Epithelial cell of esophagus (primary cell): ENCODE results near the gene PGAP1.

Source experiments
- DNase-seq: peaks from one replicate; pipeline ENCODE4 v3.0.0; 2010; ENCODE audit warnings: low read depth
- H3K4me3 ChIP-seq: 2 replicates; pipeline ENCODE4 v1.5.1; 2011; ENCODE audit warnings: mild to moderate bottlenecking, low read length, control low read depth
- TF ChIP-seq, protein P1 (sequence below): IDR thresholded peaks from 2 replicates; pipeline ENCODE4 v1.5.1; 2011; ENCODE audit warnings: low read depth, mild to moderate bottlenecking, low read length, control low read depth, inconsistent platforms; ENCODE audit not compliant: insufficient read depth; ENCODE audit errors: missing control alignments

Gene PGAP1

DNA sequence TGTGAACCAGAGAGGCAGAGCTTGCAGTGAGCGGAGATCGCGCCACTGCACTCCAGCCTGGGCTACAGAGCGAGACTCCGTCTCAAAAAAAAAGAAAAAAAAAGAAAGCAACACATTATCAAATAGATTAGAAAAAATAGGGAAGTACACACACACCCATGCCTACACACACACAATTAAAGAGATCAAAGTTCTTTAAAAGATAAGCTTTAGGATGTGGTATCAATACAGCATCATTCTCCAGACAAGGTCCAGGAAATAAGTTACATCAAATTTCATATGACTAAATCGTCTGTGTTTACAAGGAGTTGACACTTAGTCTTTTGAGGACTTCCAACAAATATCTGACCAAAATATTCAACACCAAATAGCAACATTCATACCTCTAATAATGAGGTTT is 25.7 kb downstream of the PGAP1 start:
- no peak overlapping the region for H3K4me3 ChIP-seq
- no peak for DNase-seq
- TF ChIP-seq, protein P1, sequence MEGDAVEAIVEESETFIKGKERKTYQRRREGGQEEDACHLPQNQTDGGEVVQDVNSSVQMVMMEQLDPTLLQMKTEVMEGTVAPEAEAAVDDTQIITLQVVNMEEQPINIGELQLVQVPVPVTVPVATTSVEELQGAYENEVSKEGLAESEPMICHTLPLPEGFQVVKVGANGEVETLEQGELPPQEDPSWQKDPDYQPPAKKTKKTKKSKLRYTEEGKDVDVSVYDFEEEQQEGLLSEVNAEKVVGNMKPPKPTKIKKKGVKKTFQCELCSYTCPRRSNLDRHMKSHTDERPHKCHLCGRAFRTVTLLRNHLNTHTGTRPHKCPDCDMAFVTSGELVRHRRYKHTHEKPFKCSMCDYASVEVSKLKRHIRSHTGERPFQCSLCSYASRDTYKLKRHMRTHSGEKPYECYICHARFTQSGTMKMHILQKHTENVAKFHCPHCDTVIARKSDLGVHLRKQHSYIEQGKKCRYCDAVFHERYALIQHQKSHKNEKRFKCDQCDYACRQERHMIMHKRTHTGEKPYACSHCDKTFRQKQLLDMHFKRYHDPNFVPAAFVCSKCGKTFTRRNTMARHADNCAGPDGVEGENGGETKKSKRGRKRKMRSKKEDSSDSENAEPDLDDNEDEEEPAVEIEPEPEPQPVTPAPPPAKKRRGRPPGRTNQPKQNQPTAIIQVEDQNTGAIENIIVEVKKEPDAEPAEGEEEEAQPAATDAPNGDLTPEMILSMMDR: no peak

DNA sequence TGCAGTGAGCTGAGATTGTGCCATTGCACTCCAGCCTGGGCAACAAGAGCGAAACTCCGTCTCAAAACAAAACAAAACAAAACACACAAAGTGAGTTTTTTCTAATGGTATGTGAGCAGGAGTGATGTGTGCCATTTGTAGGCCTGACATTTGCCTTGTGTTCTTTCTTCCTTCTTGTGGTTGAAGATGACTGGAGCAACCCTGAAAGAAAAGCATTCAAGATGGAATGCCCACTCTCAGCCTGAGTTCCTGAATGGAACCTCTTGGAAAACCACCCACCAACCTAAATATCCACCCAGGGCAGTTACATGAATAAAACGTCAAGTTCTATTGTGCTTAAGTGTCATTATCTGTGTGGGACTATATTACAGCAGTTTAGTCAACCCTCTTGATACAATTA is 26.5 kb downstream of the PGAP1 start:
- H3K4me3 ChIP-seq: no peak overlapping the region
- DNase-seq: no peak
- TF ChIP-seq, protein P1: no peak

DNA sequence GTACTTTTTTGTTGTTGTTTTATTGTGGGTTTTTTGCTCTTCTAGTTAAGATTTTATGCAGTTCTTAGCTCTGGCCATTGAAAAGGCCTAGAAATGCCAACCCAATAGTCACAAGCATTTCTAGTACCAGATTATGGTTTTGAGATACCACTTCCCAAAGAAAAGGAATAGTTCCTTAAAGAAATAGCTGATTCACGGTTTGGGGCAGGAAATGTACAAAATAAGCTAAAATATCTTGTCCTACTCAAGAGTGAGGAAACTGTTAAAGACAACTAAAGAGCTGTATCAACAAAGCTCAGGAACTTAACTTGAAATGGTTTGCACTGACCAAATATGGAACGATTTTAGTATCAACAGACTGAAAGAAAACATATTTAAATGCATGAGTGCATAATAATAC is 35.4 kb downstream of the PGAP1 start:
- H3K4me3 ChIP-seq: no peak overlapping the region
- TF ChIP-seq, protein P1: no peak
- DNase-seq: no peak

DNA sequence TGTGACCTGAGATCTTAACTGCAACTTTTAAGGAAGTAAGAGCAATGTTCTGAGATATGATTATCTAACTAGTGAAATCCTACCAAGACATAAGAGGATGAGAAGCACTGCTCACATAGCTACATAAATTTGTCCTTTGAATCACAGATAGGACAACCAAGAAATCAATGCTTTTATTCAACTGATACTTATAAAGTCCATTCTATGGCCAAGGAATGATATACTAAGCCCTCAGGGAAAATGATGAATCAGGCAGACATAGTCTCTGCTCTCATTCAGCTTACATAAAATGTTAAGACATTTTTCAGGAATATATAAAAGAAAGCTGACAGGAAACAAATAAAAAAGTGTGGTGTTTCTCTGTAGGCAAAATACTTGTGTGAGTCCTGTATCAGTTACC is 39.1 kb downstream of the PGAP1 start:
- no peak overlapping the region for H3K4me3 ChIP-seq
- DNase-seq: peak; percentile 21
- TF ChIP-seq, protein P1: no peak

DNA sequence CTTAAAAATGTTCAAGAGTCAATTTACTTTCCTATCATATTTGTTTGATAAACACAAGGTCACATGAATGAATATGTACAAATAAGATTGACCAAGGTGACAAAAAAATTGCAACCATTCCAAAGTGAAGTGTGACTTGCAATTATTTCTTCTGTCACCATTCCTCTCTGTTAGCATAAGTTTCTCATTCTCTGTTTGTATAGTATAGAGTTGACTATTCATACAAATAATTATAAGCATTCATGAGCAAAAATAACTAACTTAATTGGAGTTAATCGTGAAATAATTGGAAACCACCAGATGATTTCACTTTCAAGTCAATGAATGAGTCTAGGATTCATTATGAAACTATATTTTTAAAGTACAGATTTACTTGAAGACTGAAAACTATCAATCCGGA is 42.1 kb downstream of the PGAP1 start:
- no peak overlapping the region for H3K4me3 ChIP-seq
- TF ChIP-seq, protein P1: no peak
- DNase-seq: no peak

DNA sequence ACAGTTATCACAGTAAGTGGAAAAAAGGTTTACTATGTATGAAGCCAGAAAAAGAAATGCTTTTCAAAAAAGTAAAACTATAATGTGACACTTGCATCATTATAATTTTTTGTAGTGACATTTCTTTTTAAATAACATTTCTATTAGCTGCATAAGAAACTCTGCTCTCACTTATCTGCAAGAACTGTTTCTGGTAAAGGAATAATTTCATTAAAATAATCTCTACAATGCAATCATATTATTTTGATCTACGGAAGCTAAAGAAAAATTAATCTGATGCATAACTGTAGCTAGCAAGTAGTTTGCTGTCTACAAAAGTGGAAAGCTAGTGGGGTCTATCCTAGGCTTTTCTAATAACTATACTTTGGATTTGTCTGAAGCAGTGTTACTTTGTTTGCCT is 50.1 kb downstream of the PGAP1 start:
- no peak for DNase-seq
- no peak overlapping the region for H3K4me3 ChIP-seq
- TF ChIP-seq, protein P1: no peak

DNA sequence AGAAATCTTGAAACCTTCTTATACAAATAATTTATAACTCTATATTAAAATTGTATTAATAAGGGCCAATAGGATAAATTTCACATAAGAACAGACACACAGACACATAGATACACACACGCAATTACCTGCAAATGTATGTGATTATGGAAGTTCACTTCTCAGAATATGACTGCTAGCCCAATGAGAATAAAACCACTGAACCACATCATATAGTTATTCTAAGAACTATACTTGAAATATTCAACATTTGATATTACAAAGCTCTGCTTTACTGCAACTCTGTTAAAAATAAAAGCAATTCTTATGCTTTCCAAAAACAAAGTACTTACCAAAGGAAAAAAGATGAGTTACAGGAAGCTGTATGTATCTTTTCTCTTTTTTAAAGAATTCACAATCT is 51.1 kb downstream of the PGAP1 start:
- DNase-seq: no peak
- TF ChIP-seq, protein P1: no peak
- no peak overlapping the region for H3K4me3 ChIP-seq
